Measurements from ENCODE around the gene ATP6V0A4.
"Not testable (repeated sequence)": the region's sequence is repeated elsewhere in the genome, so short reads cannot be mapped to it uniquely, and the experiment has no call there.

The ATP6V0A4 gene

DNA sequence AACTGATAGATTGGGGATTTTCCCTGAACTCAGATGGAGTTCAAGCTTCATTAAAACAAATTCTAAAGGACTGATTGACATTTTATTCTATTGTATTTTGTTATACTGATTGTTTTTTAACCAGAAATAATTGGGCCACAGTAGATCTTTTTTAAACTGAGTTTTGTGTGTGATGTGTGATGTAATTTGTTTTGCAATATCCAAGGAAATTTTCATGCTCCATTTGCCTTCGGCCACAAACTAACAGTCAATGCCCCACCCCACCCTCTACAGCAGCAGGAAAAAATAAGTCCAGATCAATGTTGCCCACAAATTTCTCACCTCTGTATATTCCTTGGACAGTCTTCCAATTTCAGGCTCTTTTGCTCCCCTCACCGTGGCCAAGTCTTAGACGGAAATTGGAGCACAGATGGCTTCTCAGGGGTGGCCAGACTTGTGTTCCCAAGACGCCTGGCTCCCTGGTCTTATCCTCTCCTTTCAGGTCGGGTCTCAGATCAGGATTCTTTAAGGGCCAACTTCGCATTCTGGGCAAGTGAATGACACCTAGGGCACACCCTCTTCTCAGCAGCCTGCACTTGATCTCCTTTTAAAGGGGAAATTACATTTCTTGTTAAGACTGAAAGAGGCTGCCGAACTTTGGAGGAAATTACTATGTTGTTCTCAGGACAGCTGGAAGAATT, 97.0 kb downstream of the ATP6V0A4 start, which contains the start of gene SVOPL:
Gene SVOPL, minus strand, starts transcription at position 506 of the 680 bp plus-strand sequence. CDS start 22,317 bp downstream, outside the sequence.
- DNase-seq: no peak

DNA sequence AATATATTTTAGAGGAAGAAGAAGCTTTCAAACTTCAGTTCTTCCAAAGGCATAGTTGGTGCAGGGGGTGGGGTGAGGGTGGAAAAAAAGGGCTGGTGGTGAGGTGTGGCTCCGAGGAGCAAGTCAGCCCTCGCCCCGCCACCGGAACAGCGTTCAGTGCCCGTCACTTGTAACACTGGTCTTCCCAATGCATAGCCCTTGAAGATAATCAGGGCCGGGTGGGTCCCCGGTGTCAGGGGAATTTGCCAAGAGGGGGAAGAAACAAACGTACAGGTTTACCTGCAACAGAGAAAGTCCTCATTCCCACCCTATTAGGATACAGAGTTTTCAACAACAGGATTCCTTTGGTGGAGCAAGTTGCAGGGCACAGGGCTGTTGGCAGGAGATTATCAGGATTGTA, 98.3 kb downstream of the ATP6V0A4 start:
- no peak for DNase-seq

DNA sequence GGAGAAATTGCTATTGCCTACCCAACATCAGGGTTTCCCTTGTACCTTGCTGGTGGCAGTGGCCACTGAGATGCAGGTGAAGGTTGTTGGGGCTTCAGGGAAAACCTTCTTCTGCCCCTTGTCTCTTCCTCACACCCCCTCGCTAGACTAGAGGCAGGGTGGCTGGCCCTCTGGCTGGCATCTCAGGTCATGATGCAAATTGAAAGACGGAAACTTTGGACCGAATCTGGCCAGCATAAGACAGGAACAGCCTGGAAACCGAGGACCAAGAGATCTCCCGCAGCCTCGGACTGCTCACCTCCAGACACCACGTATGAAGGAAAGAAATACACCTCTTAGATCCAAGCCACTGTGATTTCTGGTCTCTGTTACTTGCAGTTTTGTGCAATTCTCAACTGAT, 99.7 kb downstream of the ATP6V0A4 start:
- DNase-seq: no peak

DNA sequence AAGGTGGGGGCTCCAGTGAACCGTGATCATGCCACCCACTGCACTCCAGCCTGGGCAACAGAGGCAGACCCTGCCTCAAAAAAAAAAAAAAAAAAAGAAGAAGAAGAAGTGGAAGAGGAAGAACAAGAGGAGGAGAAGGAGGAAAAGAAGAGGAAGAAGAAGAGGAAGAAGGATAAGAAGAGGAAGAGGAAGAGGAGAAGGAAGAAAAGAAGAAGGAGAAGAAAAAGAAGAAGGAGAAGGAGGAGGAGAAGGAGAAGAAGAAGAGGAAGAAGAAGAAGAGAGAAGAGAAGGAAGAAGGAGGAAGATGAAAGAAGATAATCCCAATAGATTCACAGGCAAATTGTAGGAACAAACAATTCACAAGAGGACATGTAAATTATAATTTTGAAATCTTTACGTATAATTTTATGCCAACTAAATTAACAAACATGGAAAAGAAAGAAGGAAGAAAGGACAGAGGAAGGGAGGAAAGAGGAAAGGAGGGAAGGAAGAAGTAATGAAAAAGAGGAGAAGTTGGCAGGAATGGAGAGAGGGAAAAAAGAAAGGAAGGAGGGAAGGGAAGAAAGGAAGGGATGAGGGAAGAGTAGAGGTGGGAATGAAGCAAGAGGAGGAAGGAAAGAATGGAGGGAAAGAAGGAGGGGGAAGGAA, 100.3 kb downstream of the ATP6V0A4 start:
- DNase-seq: no peak

DNA sequence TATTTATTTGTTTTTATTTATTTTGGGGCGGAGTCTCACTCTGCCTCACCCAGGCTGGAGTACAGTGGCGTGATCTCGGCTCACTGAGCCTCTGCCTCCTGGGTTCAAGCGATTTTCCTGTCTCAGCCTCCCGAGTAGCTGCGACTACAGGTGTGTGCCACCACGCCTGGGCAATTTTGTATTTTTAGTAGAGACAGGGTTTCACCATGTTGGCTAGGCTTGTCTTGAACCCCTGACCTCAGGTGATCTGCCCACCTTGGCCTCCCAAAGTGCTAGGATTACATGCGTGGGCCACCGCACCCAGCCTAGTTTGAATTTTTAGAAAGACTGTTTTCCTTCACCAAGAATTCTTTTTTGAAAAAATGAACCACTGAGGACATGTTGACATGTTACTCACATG, 102.2 kb downstream of the ATP6V0A4 start:
- DNase-seq: not testable (repeated sequence)

DNA sequence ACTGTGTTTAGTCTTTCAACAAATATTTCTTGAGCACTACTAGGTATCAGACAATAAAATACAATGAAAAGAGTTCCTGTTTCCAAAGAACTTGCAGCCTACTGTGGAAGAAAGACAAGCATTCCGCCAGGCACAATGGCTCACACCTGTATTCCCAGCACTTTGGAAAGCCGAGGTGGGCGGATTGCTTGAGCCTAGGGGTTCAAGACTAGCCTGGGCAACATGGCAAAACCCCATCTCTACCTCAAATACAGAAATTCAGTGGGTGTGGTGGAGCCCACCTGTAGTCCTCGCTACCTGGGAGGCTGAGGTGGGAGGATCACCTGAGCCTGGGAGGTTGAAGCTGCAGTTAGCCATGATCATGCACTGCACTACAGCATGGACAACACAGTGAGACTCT, 102.9 kb downstream of the ATP6V0A4 start:
- DNase-seq: no peak

DNA sequence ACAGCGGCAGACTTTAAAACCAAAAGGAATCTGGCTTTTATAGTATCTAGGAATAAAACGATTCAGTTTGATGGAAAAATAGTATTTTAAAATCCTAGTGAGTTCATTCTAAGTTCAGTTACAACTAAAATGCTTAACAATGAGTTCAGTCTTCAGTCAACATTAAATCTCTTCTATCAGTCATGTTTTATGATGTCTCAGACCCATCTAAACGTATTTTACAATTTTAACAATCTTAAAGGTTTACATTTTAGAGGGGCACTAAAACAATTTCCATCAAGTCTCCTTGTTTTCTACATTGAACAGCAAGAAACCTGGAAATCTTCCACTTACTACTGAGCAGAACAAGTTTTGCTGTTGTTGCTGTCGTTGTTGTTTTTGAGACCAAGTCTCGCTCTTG, 106.8 kb downstream of the ATP6V0A4 start:
- no peak for DNase-seq

DNA sequence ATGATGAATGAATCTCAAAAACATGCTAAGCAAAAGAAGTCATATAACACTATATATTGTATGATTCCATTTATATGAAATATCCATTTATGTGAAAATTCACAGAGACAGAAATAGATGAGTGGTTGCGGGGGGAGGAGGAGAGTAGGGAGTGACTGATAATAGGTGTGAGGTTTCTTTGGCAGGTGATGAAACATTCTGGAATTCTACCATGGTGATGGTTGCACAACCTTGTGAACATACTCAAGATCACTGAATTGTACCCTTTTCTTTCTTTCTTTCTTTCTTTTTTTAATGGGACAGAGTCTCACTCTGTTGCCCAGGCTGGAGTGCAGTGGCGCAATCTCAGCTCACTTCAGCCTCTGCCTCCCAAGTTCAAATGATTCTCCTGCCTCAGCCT, 107.5 kb downstream of the ATP6V0A4 start:
- no peak for DNase-seq

DNA sequence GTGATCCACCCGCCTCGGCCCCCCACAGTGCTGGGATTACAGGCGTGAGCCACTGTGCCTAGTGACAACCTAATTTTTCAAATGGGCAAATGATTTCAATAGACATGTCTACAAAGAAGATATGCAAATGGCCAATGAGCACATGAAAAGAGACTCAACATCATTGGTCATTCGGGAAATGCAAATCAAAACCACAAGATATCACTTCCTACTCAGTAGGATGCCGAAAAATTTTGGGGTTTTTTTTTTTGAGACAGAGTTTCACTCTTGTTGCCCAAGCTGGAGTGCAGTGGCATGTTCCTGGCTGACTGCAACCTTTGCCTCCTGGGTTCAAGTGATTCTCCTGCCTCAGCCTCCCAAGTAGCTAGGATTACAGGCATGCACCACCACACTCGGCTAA, 110.0 kb downstream of the ATP6V0A4 start:
- not testable (repeated sequence) for DNase-seq

DNA sequence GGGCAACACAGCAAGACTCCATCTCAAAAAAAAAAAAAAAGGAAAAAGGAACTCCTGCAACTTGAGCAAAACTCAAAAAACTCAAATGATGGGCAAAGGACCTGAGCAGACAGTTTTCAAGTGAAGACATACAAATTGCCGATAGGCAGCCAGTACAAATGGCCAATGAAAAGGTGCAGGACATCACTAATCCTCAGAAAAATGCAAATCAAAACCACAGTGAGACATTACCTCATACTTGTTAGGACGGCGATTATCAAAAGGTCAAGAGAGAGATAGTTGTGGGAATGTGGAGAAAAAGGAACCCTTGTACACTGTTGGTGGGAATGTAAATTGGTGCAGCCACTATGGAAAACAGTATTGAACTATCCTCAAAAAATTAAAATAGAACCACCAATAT, 113.7 kb downstream of the ATP6V0A4 start:
- DNase-seq: no peak

DNA sequence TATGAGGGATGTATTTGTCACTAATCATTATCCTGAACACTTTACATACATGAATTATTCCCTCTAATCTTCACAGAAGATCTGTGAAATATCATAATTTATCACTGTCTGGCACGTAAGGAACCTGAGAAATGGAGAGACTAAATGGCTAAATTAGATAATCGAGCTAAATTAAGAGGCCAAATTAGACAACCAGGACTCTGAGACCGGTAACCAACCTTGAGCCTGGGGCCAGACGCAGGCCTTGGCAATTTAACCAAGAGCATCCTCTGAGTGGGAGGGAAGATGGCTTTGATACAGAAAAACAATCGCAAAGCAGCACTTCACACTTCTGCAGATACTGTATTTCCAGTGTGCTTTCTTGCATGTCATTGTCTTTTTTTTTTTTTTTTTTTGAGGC, 118.2 kb downstream of the ATP6V0A4 start:
- DNase-seq: no peak

DNA sequence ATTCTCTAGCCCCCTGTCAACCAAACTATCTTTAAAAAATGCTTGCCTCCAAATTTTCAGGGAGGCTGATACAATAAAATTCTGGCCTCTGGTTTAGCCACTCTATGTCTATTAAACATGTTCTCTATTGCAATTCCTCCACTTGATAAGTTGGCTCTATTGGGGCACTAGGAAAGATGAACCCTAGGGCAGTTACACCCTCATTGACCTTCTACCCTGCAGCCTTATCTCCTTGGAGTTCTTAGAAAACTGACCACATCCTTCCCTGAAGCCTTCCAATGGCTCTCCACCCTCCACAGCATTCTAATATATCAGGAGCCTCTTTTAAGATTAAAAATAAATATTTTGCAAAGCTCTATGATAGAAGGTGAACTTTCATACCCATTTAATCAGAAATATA, 127.4 kb downstream of the ATP6V0A4 start:
- DNase-seq: no peak

DNA sequence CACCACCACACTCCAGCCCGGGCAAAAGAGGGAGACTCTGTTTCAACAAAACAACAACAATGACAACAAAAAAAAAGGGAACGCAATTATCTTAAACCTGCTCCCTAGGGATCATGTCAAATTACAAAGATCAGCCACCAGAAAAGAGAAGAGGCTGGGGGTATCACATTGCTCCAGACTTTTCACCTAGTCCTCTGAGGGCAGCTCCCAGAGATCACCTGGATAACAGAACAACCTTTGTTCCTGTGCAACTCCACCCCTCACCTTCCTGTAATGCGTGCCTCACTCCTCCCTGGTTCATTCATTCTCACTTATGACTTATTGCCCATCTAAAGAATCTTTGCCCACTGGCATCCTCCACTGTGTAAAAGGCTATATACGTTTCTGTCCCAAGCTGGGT, 128.6 kb downstream of the ATP6V0A4 start:
- DNase-seq: no peak

DNA sequence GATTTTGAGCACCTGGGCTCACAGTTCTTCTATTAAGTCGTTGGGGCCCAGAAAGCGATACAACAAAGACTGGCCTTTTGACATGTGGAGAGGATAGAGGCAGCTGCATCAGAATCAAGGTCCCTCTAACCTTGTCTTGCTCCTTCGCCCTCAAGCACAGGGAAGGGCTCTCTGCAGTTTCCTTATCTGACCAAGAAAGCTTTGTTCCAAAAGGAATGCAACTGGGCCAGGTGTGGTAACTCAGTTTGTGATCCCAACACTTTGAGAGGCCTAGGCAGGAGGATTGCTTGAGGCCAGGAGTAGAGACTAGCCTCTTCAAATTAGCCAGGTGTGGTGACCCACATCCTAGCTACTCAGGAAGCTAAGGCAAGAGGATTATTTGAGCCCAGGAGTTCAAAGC, 129.1 kb downstream of the ATP6V0A4 start:
- no peak for DNase-seq

DNA sequence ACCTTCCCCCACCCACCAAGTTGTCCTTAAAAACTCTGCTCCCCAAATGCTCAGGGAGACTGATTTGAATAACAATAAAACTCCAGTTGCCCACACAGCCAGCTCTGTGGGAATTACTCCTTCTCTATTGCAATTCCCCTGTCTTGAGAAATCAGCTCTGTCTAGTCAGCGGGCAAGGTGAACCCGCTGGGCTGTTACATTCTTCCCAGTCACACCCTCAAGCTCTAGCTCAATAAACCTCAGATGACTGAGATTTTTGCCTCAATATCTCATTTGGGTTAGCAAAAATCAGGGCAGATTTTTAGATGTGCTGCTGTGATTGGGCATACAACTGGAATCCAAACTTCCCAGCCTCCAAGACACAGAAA, 129.8 kb downstream of the ATP6V0A4 start:
- DNase-seq: no peak

DNA sequence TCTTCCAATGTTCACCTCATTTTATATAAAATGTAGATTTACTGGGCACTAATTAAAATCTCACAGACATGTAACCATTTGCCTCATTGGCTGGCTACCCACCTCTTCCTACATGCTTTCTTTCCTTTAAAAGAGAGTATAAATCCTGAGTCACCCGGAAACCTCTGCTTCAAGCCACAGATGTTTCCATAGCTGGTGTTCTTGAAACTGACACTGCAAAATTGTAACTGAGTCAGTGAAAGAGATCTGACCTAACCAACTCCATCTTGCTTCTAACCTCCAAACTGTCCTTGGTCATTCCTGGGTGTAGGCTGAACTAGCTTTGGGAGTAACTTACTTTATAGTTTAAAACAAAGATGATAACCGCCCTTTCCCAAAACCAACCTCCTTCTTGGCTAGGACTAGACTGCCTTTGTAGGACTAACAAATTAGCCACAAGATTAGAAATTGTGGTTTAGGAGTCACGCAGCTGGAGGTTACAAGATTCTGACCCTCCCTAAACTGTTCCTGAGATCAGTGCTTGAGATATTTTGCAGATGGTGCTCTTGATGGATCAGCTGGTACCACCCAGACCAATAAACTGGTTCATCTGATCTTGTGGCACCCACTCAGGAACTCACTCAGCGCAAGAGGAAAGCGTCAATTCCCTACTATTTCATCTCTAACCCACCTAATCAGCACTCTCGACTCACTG, 130.3 kb downstream of the ATP6V0A4 start:
- DNase-seq: no peak

DNA sequence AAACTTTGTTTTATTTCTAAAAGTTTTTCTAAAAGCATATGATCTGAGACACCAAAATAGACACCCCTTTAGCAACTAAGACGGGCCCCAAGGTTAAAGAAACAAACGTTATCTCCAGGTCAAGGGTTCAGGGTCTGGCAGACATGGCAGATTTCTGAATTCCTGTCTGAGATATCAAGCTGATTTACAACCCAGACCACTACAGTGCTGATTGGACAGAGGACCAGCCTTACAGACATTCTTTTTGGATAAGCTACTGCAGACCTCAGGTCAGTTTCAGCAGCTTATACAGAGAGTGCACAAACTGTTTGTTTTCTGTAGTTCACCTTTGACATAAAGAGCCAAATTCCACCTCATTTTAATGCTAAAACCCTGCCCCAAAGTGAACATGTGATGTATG, 131.6 kb downstream of the ATP6V0A4 start:
- DNase-seq: no peak

DNA sequence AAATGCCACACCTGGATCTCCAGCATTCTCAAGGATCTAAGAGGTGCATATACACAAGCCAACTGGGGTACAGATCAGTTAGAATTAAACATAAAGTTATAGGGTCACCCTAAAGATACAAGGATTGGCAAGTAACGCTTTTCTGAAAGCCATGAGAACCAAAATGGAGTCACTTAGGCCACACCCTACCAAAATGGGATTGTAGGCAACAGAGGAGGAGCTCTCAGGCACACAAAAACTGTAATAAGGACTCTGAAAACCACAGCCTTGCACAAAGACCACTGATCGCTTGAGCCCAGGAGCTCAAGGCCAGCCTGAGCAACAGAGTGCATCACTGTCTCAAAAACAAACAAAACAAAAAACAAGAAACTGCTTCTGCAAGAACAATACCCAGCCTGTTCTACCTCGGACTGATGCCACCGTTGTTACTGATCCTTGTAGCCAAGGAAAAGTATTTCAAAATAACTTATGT, 132.3 kb downstream of the ATP6V0A4 start:
- DNase-seq: peak in 12 of 51 donors; percentile 5 to 33 (median 18)

DNA sequence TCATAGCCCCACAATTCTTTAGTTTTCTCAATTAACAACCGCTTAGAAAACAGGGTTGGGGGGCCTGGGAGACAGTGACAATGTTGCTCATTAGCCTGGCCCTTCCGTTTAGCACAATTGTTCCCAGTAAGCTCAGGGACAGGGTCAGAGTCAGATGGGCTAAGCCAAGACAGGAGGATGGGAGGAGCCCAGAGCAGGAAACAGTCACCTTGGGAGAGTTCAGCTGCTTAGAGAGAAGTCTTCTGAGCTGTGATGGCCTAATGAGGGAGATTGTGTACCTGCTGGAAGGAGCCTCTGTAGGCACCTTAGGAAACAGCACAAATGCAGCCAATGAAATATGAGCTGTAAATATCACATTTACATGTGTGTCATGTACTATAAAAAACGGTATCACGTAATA, 132.7 kb downstream of the ATP6V0A4 start:
- DNase-seq: no peak

DNA sequence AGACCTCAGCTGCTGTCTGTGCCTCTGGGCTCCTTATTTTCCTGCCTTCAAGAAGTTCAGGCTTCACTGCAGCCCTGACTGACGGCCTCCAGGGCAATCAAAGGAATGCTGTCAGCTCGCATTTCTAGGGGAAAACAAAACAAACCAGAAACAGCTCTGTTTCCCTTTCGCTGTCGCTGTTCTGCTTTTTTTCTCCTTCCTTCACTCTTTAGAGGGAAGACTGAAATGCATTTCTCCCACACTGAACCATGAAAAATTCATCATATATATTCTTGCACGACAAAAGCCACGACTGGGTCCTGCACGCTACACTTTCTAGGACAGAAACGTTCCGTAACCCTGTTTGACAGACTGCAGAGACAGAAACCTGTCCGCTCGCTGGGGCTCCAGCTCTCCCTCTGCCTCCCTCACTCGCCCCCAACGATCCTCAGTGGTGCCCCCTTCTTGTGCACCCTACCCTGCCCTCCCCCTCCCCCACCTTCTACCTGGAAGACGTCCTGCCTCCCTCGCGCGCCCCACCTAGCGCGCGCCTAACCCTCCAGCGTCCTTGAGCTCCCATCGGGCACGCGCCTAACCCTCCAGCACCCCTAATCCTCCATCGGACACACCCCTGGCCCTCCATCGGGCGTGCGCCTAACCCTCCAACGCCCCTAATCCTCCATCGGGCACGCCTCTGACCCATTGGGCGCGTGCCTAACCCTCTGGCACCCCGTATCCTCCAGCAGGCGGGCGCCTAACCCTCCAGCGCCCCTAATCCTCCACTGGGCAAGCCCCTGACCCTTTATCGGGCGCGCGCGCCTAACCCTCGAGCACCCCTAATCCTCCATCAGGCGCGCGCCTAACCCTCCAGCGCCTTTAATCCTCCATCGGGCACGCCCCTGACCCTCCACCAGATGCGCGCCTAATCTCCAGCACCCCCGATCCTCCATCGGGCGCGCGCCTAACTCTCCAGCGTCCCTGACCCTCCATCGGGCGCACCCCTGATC, 134.0 kb downstream of the ATP6V0A4 start:
- peak in 3 of 51 donors; percentile 3 to 35 (median 26) for DNase-seq

DNA sequence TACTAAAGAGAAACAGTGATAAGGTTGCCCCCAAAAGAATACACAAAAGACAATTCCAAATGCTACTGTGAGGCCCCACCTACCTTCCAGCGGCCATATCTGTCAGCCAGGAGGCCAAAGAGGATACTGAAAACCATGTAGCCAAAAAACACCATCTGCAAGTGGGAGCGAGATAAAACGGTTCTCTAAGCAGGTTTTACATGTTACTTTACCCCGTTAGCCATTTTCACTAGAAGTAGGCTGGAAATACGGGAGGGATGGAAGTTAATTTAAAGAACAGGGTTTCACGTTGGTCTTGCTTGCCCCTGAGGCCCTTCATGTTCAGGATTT, 135.0 kb downstream of the ATP6V0A4 start:
- no peak for DNase-seq
